ENCODE data around the gene SMAD7.

The SMAD7 gene

GRCh38 chr18:48921305-48922225 is 29.2 kb downstream of the SMAD7 start:
- Histone ChIP-seq H3K27me3 (ENCODE audit: control insufficient read depth, insufficient read depth, low read length) (no peaks in the 10 kb centered on the region), H3K4me3 (ENCODE audit: low read length) (no peak overlapping the region), H3K9ac (ENCODE audit: low read length) (no peak overlapping the region), H3K27ac (ENCODE audit: low read length) (no peak overlapping the region), H3K9me3 (ENCODE audit: control insufficient read depth, low read depth, low read length) (no peaks in the 10 kb centered on the region), H3K4me1 (ENCODE audit: control insufficient read depth, low read depth, low read length) (peaks cover 15% of the 10 kb centered on the region), H3K36me3 (ENCODE audit: control insufficient read depth, low read depth, low read length) (peaks cover 10% of the 10 kb centered on the region)

- Histone ChIP-seq H3K27me3 (ENCODE audit: control insufficient read depth, insufficient read depth, low read length) (no peaks in the 10 kb centered on the region), H3K9me3 (ENCODE audit: control insufficient read depth, low read depth, low read length) (no peaks in the 10 kb centered on the region), H3K36me3 (ENCODE audit: control insufficient read depth, low read depth, low read length) (peaks cover 10% of the 10 kb centered on the region), H3K4me1 (ENCODE audit: control insufficient read depth, low read depth, low read length) (peaks cover 15% of the 10 kb centered on the region), H3K4me3 (ENCODE audit: low read length) (no peak overlapping the region), H3K9ac (ENCODE audit: low read length) (no peak overlapping the region), H3K27ac (ENCODE audit: low read length) (no peak overlapping the region)
Measured at GRCh38 chr18:48920408-48921038, 30.2 kb downstream of the SMAD7 start.

GRCh38 chr18:48919547-48919946 is 31.2 kb downstream of the SMAD7 start:
- Histone ChIP-seq H3K4me3 (ENCODE audit: low read length) (no peak overlapping the region), H3K4me1 (ENCODE audit: control insufficient read depth, low read depth, low read length) (peaks cover 9% of the 10 kb centered on the region), H3K27me3 (ENCODE audit: control insufficient read depth, insufficient read depth, low read length) (no peaks in the 10 kb centered on the region), H3K36me3 (ENCODE audit: control insufficient read depth, low read depth, low read length) (peaks cover 10% of the 10 kb centered on the region), H3K9ac (ENCODE audit: low read length) (no peak overlapping the region), H3K9me3 (ENCODE audit: control insufficient read depth, low read depth, low read length) (no peaks in the 10 kb centered on the region), H3K27ac (ENCODE audit: low read length) (no peak overlapping the region)

- Histone ChIP-seq H3K36me3 (ENCODE audit: control insufficient read depth, low read depth, low read length) (peaks cover 10% of the 10 kb centered on the region), H3K4me1 (ENCODE audit: control insufficient read depth, low read depth, low read length) (peaks cover 6% of the 10 kb centered on the region), H3K27ac (ENCODE audit: low read length) (no peak overlapping the region), H3K4me3 (ENCODE audit: low read length) (no peak overlapping the region), H3K27me3 (ENCODE audit: control insufficient read depth, insufficient read depth, low read length) (no peaks in the 10 kb centered on the region), H3K9ac (ENCODE audit: low read length) (no peak overlapping the region), H3K9me3 (ENCODE audit: control insufficient read depth, low read depth, low read length) (no peaks in the 10 kb centered on the region)
Measured at GRCh38 chr18:48918660-48919456, 31.9 kb downstream of the SMAD7 start.

- no peak overlapping the region for H3K9ac ChIP-seq (ENCODE audit: low read length)
- H3K4me3 ChIP-seq (ENCODE audit: low read length) = no peak overlapping the region
- peaks cover 10% of the 10 kb centered on the region for H3K36me3 ChIP-seq (ENCODE audit: control insufficient read depth, low read depth, low read length)
- H3K9me3 ChIP-seq (ENCODE audit: control insufficient read depth, low read depth, low read length) = no peaks in the 10 kb centered on the region
- H3K4me1 ChIP-seq (ENCODE audit: control insufficient read depth, low read depth, low read length) = peaks cover 5% of the 10 kb centered on the region
- no peak overlapping the region for H3K27ac ChIP-seq (ENCODE audit: low read length)
- no peaks in the 10 kb centered on the region for H3K27me3 ChIP-seq (ENCODE audit: control insufficient read depth, insufficient read depth, low read length)
Measured at GRCh38 chr18:48917579-48918517, 32.9 kb downstream of the SMAD7 start.

GRCh38 chr18:48915626-48916425 is 34.9 kb downstream of the SMAD7 start:
- no peak overlapping the region for H3K9ac ChIP-seq (ENCODE audit: low read length)
- no peak overlapping the region for H3K4me3 ChIP-seq (ENCODE audit: low read length)
- H3K27me3 ChIP-seq (ENCODE audit: control insufficient read depth, insufficient read depth, low read length) = no peaks in the 10 kb centered on the region
- no peaks in the 10 kb centered on the region for H3K9me3 ChIP-seq (ENCODE audit: control insufficient read depth, low read depth, low read length)
- H3K36me3 ChIP-seq (ENCODE audit: control insufficient read depth, low read depth, low read length) = peaks cover 5% of the 10 kb centered on the region
- H3K4me1 ChIP-seq (ENCODE audit: control insufficient read depth, low read depth, low read length) = peaks cover 4% of the 10 kb centered on the region
- H3K27ac ChIP-seq (ENCODE audit: low read length) = no peak overlapping the region

- Histone ChIP-seq H3K27me3 (ENCODE audit: control insufficient read depth, insufficient read depth, low read length) (no peaks in the 10 kb centered on the region), H3K36me3 (ENCODE audit: control insufficient read depth, low read depth, low read length) (no peaks in the 10 kb centered on the region), H3K4me3 (ENCODE audit: low read length) (no peak overlapping the region), H3K27ac (ENCODE audit: low read length) (no peak overlapping the region), H3K4me1 (ENCODE audit: control insufficient read depth, low read depth, low read length) (peaks cover 4% of the 10 kb centered on the region), H3K9me3 (ENCODE audit: control insufficient read depth, low read depth, low read length) (no peaks in the 10 kb centered on the region), H3K9ac (ENCODE audit: low read length) (no peak overlapping the region)
Measured at GRCh38 chr18:48914581-48915251, 36.0 kb downstream of the SMAD7 start.

- Histone ChIP-seq H3K36me3 (ENCODE audit: control insufficient read depth, low read depth, low read length) (no peaks in the 10 kb centered on the region), H3K9me3 (ENCODE audit: control insufficient read depth, low read depth, low read length) (no peaks in the 10 kb centered on the region), H3K9ac (ENCODE audit: low read length) (no peak overlapping the region), H3K27me3 (ENCODE audit: control insufficient read depth, insufficient read depth, low read length) (no peaks in the 10 kb centered on the region), H3K27ac (ENCODE audit: low read length) (no peak overlapping the region), H3K4me1 (ENCODE audit: control insufficient read depth, low read depth, low read length) (peaks cover 4% of the 10 kb centered on the region), H3K4me3 (ENCODE audit: low read length) (no peak overlapping the region)
Measured at GRCh38 chr18:48913775-48914174, 37.0 kb downstream of the SMAD7 start.

GRCh38 chr18:48913201-48913600 is 37.6 kb downstream of the SMAD7 start:
- H3K27ac ChIP-seq (ENCODE audit: low read length) = no peak overlapping the region
- no peaks in the 10 kb centered on the region for H3K9me3 ChIP-seq (ENCODE audit: control insufficient read depth, low read depth, low read length)
- H3K4me1 ChIP-seq (ENCODE audit: control insufficient read depth, low read depth, low read length) = peaks cover 4% of the 10 kb centered on the region
- no peak overlapping the region for H3K4me3 ChIP-seq (ENCODE audit: low read length)
- no peaks in the 10 kb centered on the region for H3K36me3 ChIP-seq (ENCODE audit: control insufficient read depth, low read depth, low read length)
- H3K27me3 ChIP-seq (ENCODE audit: control insufficient read depth, insufficient read depth, low read length) = no peaks in the 10 kb centered on the region
- H3K9ac ChIP-seq (ENCODE audit: low read length) = no peak overlapping the region

All from iPS-18a (cell line).